GM18502 (cell line): ENCODE data around the gene SPAST.
"Not testable (repeated sequence)": the region's sequence is repeated elsewhere in the genome, so short reads cannot be mapped to it uniquely, and the experiment has no call there.

Experiments
- ATAC-seq: cut with Tn5 transposase; IDR thresholded peaks from one replicate; pipeline ENCODE4 v1.9.1; 2021; ENCODE audit warnings: mild to moderate bottlenecking; ENCODE audit not compliant: unreplicated experiment, poor library complexity

Gene SPAST

DNA sequence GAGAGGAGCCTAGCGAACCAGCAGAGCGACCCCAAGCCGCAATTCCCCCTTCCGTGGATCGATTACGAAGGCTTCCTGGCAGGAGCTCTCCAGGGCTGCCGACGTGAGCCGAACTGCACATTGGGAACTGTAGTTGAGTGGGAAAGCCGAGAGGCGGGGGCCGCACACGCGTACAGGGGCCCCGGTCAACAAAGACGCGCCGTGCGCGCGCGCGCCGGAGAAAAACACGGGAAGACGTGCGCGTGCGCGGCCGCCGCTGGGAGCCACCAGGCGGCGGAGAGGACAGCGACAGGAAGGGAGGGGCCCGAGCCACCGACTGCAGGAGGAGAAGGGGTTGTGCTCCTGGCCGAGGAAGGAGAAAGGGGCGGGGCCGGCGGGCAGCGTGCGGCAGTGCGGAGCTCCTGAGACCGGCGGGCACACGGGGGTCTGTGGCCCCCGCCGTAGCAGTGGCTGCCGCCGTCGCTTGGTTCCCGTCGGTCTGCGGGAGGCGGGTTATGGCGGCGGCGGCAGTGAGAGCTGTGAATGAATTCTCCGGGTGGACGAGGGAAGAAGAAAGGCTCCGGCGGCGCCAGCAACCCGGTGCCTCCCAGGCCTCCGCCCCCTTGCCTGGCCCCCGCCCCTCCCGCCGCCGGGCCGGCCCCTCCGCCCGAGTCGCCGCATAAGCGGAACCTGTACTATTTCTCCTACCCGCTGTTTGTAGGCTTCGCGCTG lies at the start of gene SPAST:
SPAST (plus strand) TSS at position 247 of the 711 bp plus-strand sequence; CDS start at position 523, 276 bp downstream.
- peak; percentile 95 for ATAC-seq

GRCh38 chr2:32018789-32019482 lies 44.4 kb upstream of the SPAST start:
- ATAC-seq, result not testable (repeated sequence)

GRCh38 chr2:32034198-32034887 lies 29.0 kb upstream of the SPAST start:
- ATAC-seq, result not testable (repeated sequence)

GRCh38 chr2:32039447-32040219 lies 23.7 kb upstream of the SPAST start, which contains the start of gene DPY30:
Gene DPY30 (minus strand): TSS chr2:32039805. CDS start chr2:32039456, 349 bp downstream.
- peak; percentile 82 for ATAC-seq

- no peak for ATAC-seq
These were observed 19.8 kb upstream of the SPAST start for GRCh38 chr2:32043561-32043960.

- ATAC-seq, result no peak
These were observed 11.4 kb upstream of the SPAST start for GRCh38 chr2:32051836-32052439.

- not testable (repeated sequence) for ATAC-seq
These were observed 8.8 kb upstream of the SPAST start for GRCh38 chr2:32054583-32054982.

GRCh38 chr2:32058130-32058529 lies 5.2 kb upstream of the SPAST start:
- no peak for ATAC-seq

GRCh38 chr2:32060266-32060665 lies 3.1 kb upstream of the SPAST start:
- no peak for ATAC-seq

DNA sequence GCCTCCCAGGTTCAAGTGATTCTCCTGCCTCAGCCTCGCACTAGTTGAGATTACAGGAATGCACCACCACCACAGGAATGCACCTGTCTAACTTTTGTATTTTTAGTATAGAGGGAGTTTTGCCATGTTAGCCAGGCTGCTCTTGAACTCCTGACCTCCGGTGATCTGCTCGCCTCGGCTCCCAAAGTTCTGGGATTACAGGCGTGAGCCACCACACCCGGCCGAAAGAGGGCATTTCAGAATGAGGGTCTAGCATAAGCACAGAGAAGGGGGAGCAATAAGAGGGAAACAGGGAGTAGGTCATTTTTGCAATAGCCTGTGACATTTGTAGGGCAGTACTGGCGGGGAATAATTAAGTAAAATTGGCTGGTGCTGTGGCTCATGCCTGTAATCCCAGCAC lies 1.9 kb upstream of the SPAST start:
- ATAC-seq, result no peak

GRCh38 chr2:32061973-32062861 lies 1.1 kb upstream of the SPAST start:
- no peak for ATAC-seq

GRCh38 chr2:32064021-32064601 lies 755 bp downstream of the SPAST start:
- peak; percentile 4 for ATAC-seq

GRCh38 chr2:32064713-32065112 lies 1.4 kb downstream of the SPAST start:
- no peak for ATAC-seq

GRCh38 chr2:32067549-32067948 lies 4.2 kb downstream of the SPAST start:
- no peak for ATAC-seq

DNA sequence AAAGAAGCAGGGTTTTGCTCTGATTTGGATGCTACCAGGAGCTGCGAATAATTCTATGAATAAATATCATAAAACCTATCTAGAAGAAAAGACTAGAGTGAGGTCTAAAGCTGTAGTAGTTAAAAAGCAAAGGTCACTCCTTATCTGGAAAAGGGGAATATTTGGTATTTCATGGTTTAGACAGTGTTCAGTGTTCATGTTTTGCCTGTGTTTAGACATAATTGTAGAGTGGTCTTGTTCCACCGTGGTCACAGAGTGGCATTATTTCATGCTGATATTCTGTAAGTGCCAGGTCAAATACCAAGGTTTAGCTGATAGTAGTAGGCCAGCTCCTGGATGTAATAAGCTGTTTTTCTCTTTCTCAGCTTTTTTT lies 10.8 kb downstream of the SPAST start:
- ATAC-seq, result no peak

GRCh38 chr2:32095671-32096070 lies 32.3 kb downstream of the SPAST start:
- ATAC-seq, result no peak

DNA sequence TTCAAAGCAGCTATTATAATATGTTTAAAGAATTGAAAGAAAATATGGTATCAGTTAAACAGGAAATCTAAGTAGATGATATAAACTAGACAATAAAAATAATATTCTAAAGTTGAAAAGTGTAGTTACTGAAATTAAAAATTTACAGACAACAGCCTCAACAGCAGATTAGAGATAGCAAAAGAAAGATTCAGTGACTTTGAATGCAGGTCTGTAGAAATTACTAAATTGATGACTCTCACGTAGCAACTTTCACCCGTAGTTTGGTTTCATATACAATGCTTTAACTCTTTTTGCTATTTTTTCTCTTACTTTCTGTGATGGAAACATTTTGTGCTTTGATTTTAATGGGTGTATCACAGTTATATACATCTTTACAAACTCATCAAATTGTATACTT lies 44.8 kb downstream of the SPAST start:
- ATAC-seq, result no peak

- no peak for ATAC-seq
These were observed 54.7 kb downstream of the SPAST start for GRCh38 chr2:32118055-32118454.

GRCh38 chr2:32119161-32119560 lies 55.8 kb downstream of the SPAST start:
- no peak for ATAC-seq
